HG03108 (cell line): ENCODE results near the gene MAFB.
A peak's percentile ranks its signal among the peaks of the same experiment; 100 is the strongest.
"Not testable (repeated sequence)": the region's sequence is repeated elsewhere in the genome, so short reads cannot be mapped to it uniquely, and the experiment has no call there.

ENCODE experiments used
- ATAC-seq: cut with Tn5 transposase; IDR thresholded peaks from one replicate; pipeline ENCODE4 v1.9.1; 2021; ENCODE audit warnings: moderate library complexity; ENCODE audit not compliant: unreplicated experiment

MAFB gene

GRCh38 chr20:40689100-40689942, at the start of gene MAFB:
TSS of gene MAFB (minus strand) at chr20:40689236. CDS start at chr20:40688850, 386 bp downstream.
- ATAC-seq = peak; percentile 39

- ATAC-seq = not testable (repeated sequence)
Measured at GRCh38 chr20:40736468-40736867, 47.4 kb upstream of the MAFB start.

GRCh38 chr20:40728996-40729395, 40.0 kb upstream of the MAFB start:
- no peak for ATAC-seq

GRCh38 chr20:40728470-40728869, 39.4 kb upstream of the MAFB start:
- no peak for ATAC-seq

- no peak for ATAC-seq
Measured at GRCh38 chr20:40727960-40728359, 38.9 kb upstream of the MAFB start.

- no peak for ATAC-seq
Measured at GRCh38 chr20:40726776-40727175, 37.7 kb upstream of the MAFB start.

GRCh38 chr20:40724566-40724965, 35.5 kb upstream of the MAFB start:
- no peak for ATAC-seq

- ATAC-seq = no peak
Measured at GRCh38 chr20:40720826-40721225, 31.8 kb upstream of the MAFB start.

- no peak for ATAC-seq
Measured at GRCh38 chr20:40720099-40720498, 31.1 kb upstream of the MAFB start.

GRCh38 chr20:40718982-40719729, 30.1 kb upstream of the MAFB start:
- no peak for ATAC-seq

- no peak for ATAC-seq
Measured at GRCh38 chr20:40718214-40718977, 29.4 kb upstream of the MAFB start.

- no peak for ATAC-seq
Measured at GRCh38 chr20:40717343-40717865, 28.4 kb upstream of the MAFB start.

- no peak for ATAC-seq
Measured at GRCh38 chr20:40715491-40715890, 26.5 kb upstream of the MAFB start.

- ATAC-seq = no peak
Measured at GRCh38 chr20:40714916-40715315, 25.9 kb upstream of the MAFB start.

- no peak for ATAC-seq
Measured at GRCh38 chr20:40714109-40714508, 25.1 kb upstream of the MAFB start.

GRCh38 chr20:40713508-40713907, 24.5 kb upstream of the MAFB start:
- no peak for ATAC-seq

- no peak for ATAC-seq
Measured at GRCh38 chr20:40711079-40711478, 22.0 kb upstream of the MAFB start.

- no peak for ATAC-seq
Measured at GRCh38 chr20:40710603-40711002, 21.6 kb upstream of the MAFB start.

GRCh38 chr20:40706977-40707582, 18.0 kb upstream of the MAFB start:
- ATAC-seq = no peak

- no peak for ATAC-seq
Measured at GRCh38 chr20:40705413-40705812, 16.4 kb upstream of the MAFB start.

- no peak for ATAC-seq
Measured at GRCh38 chr20:40704828-40705227, 15.8 kb upstream of the MAFB start.
